Activated naive CD8-positive, alpha-beta T cell (primary cell): ENCODE measurements around the gene MDC1.
"Not testable (repeated sequence)": the region's sequence is repeated elsewhere in the genome, so short reads cannot be mapped to it uniquely, and the experiment has no call there.

ENCODE experiments used
- H3K27ac Mint-ChIP-seq: one replicate; pipeline ENCODE4 v1.8.0; 2021; ENCODE audit warnings: mixed read lengths
- H3K27me3 Mint-ChIP-seq: one replicate; pipeline ENCODE4 v1.8.0; 2021; ENCODE audit warnings: mixed read lengths
- H3K36me3 Mint-ChIP-seq: one replicate; pipeline ENCODE4 v1.8.0; 2021; ENCODE audit warnings: mixed read lengths
- H3K4me1 Mint-ChIP-seq: one replicate; pipeline ENCODE4 v1.8.0; 2021; ENCODE audit warnings: low read depth, mixed read lengths
- H3K4me3 Mint-ChIP-seq: one replicate; pipeline ENCODE4 v1.8.0; 2021; ENCODE audit warnings: mild to moderate bottlenecking, mixed read lengths
- H3K9me3 Mint-ChIP-seq: one replicate; pipeline ENCODE4 v1.8.0; 2021; ENCODE audit warnings: low read depth, mixed read lengths

The MDC1 gene

GRCh38 chr6:30666300-30666699 is 50.8 kb downstream of the MDC1 start:
- peak overlapping the region; percentile 61 for H3K27ac Mint-ChIP-seq
- not testable (repeated sequence) for H3K27me3 Mint-ChIP-seq

DNA sequence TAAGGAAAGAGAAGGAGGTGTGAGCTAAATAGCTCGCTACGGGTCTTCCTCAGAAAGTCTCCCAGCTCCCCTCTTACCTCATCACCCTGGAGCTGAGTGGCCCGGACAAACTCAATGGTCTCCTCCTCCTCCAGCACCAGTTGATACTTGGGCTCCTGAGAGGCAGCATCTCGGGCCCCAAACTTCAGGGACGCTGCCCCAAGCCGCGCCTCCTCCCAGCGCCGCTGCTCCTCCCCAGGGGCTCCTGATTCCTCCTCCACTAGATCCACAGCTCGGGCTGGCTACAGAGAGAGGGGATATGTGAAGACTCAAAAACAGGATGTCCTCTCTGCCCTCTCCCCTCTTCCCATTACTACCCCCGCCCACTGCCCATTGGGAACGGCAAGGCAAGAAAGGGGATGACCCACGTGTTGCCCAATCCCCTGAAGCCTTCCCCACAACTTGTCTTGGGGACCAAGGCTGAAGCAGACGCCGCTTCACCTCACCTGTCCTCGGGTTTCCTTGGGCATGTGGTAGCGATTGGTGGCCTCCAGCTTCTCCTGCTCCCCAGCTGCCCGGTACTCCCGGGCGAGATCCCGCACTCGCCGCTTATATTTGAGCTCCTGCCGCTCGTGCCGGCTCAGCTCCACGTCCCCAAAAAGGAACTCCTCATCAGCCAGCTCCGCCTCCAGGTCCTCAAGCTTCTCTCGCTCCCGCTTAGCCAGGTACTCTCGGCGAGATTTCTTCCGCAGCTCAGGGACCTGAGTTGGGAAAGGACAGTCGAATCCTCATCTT is 51.9 kb downstream of the MDC1 start:
- Mint-ChIP-seq H3K27ac (peak overlapping the region; percentile 22), H3K9me3 (no peaks in the 10 kb centered on the region), H3K36me3 (peaks cover 11% of the 10 kb centered on the region), H3K4me1 (peaks cover 21% of the 10 kb centered on the region), H3K4me3 (no peak overlapping the region), H3K27me3 (no peaks in the 10 kb centered on the region)

More at GRCh38 chr6:30666300-30666699, 50.8 kb downstream of the MDC1 start:
- not testable (repeated sequence) for H3K4me3 Mint-ChIP-seq, H3K9me3 Mint-ChIP-seq
- H3K36me3 Mint-ChIP-seq = peaks cover 14% of the 10 kb centered on the region
- peaks cover 32% of the 10 kb centered on the region for H3K4me1 Mint-ChIP-seq

DNA sequence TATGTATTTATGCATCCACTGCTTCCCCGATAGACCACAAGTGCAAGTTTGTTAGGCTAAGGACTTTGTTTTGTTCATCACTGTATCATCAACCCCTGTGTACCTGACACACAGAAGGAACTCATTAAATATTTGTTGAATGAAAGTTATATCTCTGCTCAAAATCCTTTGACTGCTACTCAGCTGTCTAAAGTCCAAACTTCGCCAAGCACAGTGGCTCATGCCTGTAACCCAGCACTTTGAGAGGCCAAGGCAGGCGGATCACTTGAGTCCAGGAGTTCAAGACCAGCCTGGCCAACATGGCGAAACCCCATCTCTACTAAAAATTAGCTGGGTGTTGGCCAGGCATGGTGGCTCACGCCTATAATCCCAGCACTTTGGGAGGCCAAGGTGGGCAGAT is 59.2 kb downstream of the MDC1 start:
- H3K4me1 Mint-ChIP-seq, H3K4me3 Mint-ChIP-seq, H3K9me3 Mint-ChIP-seq, H3K27me3 Mint-ChIP-seq, H3K27ac Mint-ChIP-seq: not testable (repeated sequence)
- peaks cover 15% of the 10 kb centered on the region for H3K36me3 Mint-ChIP-seq

GRCh38 chr6:30657454-30657853 is 59.6 kb downstream of the MDC1 start:
- Mint-ChIP-seq H3K9me3 (no peaks in the 10 kb centered on the region), H3K4me3 (no peak overlapping the region), H3K36me3 (peaks cover 15% of the 10 kb centered on the region), H3K4me1 (no peaks in the 10 kb centered on the region), H3K27ac (no peak overlapping the region), H3K27me3 (no peaks in the 10 kb centered on the region)

GRCh38 chr6:30656513-30656912 is 60.6 kb downstream of the MDC1 start:
- no peaks in the 10 kb centered on the region for H3K27me3 Mint-ChIP-seq
- peaks cover 8% of the 10 kb centered on the region for H3K36me3 Mint-ChIP-seq
- no peak overlapping the region for H3K27ac Mint-ChIP-seq
- no peaks in the 10 kb centered on the region for H3K9me3 Mint-ChIP-seq
- H3K4me1 Mint-ChIP-seq = no peaks in the 10 kb centered on the region
- H3K4me3 Mint-ChIP-seq = no peak overlapping the region

GRCh38 chr6:30655743-30656094 is 61.4 kb downstream of the MDC1 start:
- H3K9me3 Mint-ChIP-seq = no peaks in the 10 kb centered on the region
- H3K4me3 Mint-ChIP-seq = no peak overlapping the region
- peaks cover 8% of the 10 kb centered on the region for H3K36me3 Mint-ChIP-seq

DNA sequence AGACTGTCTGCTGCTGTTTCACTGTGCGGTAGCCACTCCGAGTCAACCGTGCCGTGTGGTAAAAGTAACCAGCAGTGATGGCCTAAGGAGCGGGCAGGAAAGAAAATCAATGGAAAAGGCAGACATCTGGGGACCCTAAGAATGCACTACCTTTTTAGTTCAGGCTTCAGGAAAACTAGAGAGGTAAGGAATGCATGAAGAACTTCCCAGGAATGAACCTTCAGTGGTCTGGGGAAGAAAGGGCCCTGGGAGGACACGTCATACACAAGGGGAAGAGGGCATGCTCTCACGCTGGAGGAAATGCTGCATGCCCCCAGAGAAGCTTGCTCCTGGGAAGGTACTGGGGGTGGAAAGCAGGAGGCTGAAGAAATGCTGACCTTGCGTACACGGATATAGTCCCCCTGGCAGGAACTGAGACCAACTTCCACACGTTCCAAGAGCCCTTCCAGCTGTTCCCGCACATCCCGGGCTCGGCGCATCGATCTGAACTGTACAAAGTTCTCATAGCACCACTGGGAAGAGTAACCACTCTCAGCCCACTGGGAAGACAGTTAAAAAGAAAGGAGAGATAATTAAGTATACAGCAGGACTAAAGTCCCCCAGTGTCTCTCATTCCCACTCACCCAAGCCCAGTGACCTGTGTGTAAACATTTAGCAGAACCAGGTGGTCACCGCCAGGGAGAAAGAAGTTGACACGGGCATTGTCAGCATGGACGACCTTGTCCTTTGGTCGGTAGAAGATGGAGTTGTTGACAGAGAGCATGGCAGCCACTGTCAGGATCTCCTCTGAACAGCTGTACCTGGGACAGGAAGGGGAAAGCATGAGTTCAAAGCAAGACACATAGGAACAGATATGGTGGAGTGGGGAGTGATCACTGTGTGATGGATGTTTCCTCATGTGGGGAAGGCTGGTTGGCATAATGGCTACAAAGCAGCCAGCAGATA is 62.0 kb downstream of the MDC1 start:
- peak overlapping the region; percentile 58 for H3K27ac Mint-ChIP-seq
- H3K27me3 Mint-ChIP-seq = no peaks in the 10 kb centered on the region
- H3K4me3 Mint-ChIP-seq = no peak overlapping the region
- H3K4me1 Mint-ChIP-seq = no peaks in the 10 kb centered on the region
- H3K9me3 Mint-ChIP-seq = no peaks in the 10 kb centered on the region
- H3K36me3 Mint-ChIP-seq = peaks cover 8% of the 10 kb centered on the region

More at GRCh38 chr6:30655743-30656094, 61.4 kb downstream of the MDC1 start:
- no peaks in the 10 kb centered on the region for H3K4me1 Mint-ChIP-seq
- no peaks in the 10 kb centered on the region for H3K27me3 Mint-ChIP-seq
- no peak overlapping the region for H3K27ac Mint-ChIP-seq

GRCh38 chr6:30651143-30651542 is 65.9 kb downstream of the MDC1 start:
- no peaks in the 10 kb centered on the region for H3K27me3 Mint-ChIP-seq
- peaks cover 4% of the 10 kb centered on the region for H3K36me3 Mint-ChIP-seq

More at GRCh38 chr6:30651143-30651542, 65.9 kb downstream of the MDC1 start:
- H3K9me3 Mint-ChIP-seq = no peaks in the 10 kb centered on the region
- no peak overlapping the region for H3K4me3 Mint-ChIP-seq
- peaks cover 15% of the 10 kb centered on the region for H3K4me1 Mint-ChIP-seq
- H3K27ac Mint-ChIP-seq = no peak overlapping the region
